Measurements from ENCODE around the gene SOCS3.
A peak's percentile ranks its signal among the peaks of the same experiment; 100 is the strongest.
"Not testable (repeated sequence)": the region's sequence is repeated elsewhere in the genome, so short reads cannot be mapped to it uniquely, and the experiment has no call there.

SOCS3 gene

DNA sequence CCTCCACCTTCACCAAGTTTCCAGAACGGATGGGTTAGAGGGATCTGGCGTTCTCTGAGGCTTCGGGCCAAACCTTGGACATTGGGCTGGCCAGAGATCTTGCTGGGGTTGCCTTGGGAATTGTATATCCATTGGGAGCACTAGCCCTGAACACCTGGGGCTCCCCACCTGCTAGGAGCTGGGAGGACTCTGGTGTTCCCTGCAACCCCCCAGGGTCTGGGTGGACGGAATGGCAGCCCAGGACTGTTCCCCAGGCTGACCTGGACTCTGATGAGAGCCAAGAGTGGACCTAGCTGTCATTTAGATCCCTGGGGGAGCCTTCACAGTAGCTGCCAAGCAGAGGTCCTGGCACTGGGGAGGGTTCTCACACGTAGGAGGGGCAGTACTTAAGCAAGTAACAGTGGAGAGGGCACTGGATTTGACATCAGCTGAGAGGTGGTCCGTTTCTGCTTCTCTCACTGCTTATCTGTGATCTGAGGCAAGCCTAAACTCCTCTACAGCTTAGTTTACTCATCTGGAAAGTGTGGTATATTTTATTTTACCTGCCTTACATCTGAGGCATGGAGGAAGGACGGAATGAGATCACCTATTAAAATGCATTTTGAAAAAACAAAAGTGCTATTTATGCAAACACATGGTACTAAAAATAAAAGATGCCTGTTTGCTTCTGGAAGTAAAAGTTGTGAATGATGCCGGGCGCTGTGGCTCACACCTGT is 11.7 kb downstream of the SOCS3 start:
- no peak for DNase-seq

DNA sequence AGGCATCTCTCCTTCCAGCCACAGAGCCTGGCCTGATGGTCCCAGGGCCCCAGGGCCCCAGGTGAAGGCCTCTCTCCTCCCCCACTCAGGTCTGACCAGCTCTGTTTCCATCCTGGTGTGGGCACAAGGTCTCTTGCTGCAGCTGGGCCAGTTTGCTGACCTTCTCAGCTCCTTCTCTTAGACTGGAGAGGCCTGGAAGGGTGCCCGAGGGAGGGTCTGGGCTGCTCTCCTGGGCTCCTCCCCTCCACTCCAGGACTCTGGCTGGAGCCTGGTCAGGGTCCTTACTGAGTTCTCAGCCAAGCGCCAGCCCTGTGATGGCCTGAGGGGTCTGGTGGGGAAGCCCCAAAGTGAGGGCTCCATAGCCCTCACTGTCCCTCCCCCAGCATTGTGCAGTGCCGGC is 12.4 kb downstream of the SOCS3 start:
- DNase-seq: no peak

- DNase-seq: no peak
These were observed 13.1 kb downstream of the SOCS3 start for GRCh38 chr17:78346605-78347250.

DNA sequence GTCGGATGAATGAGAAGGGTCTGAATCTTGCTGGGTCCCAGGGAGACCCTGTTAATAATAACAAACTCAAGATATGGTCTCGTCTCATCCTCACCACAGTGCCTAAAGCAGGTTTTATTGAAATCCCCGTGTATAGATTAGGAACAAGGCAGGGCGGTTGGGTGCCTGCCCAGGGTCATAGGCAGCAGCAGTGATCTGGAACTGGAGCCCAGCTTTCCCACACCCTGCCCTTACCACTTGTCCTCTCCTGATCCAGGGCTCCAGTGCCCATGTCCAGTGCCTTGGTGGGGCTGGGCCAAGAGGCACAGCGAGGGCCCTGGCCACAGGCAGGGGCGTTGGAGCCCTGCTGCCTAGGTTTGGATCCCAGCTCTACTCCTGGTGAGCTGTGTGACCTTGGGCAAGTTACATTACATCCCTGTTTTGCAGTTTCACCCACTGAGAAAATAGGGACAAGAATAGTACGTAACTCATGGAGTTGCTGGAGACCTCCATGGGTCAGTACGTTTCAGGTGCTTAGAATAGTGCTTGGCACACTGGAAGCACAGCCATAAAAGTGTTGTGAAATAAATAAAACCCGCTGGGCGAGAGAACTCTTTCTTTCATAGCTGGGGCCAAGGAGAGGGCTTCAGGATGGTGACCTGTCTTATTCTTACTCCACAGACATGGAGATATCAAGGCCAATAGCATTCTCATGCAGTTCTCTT is 13.9 kb downstream of the SOCS3 start:
- no peak for DNase-seq

DNA sequence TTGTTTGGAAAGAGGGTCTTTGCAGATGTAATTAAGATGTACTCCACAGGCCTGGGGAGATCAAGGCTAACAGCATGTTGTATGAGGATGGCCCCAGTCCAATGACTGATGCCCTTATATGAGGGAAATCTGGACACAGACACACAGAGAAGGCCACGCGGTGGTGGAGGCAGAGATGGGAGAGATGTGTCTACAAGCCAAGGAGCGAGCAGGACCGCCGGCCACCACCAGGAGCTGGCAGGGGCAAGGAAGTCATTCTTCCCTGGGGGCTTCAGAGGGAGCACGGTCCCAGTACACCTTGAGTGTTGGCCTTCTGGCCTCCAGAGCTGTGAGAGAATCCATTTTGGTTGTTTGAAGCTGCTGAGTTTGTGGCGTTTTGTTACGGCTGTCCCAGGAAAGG is 14.7 kb downstream of the SOCS3 start:
- DNase-seq: no peak

GRCh38 chr17:78344666-78345065 is 15.2 kb downstream of the SOCS3 start:
- no peak for DNase-seq

- DNase-seq: no peak
These were observed 16.2 kb downstream of the SOCS3 start for GRCh38 chr17:78343543-78344201.

- DNase-seq: no peak
These were observed 16.7 kb downstream of the SOCS3 start for GRCh38 chr17:78343187-78343542.

DNA sequence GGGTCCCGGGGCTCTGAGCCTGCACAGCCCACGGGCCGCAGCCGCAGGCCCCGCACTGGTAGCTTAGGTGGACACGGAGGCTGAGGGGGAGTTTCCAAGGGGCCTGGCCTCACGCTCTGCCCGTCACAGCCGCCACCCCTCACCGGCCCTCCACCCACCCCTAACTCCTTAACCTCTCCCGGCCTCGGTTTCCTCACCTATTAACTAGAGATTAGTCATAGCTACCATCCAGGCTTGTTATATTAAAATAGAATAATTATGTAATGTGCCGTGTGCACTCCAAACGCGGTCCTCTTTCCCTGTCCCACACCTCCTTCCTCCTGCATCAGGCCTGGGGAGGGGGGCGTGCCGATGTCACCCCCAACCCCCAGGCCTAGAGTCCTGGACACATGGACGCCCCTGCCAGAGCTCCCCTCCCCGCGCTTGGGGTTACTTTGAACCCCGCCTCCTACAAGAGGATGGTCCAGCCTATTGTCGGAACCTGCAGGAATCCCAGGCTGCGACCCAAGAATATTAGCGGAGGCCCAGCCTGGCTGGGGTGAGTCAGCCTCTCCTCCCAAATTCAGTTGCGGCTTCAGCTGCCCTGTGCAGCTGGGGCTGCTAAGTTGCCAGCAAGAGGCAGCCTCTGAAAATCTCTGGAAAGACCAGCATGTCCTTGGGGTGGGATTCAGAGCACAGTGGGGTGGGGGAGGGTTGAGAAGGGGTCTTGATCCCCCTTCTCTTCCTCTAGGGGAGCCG is 17.3 kb downstream of the SOCS3 start:
- no peak for DNase-seq

DNA sequence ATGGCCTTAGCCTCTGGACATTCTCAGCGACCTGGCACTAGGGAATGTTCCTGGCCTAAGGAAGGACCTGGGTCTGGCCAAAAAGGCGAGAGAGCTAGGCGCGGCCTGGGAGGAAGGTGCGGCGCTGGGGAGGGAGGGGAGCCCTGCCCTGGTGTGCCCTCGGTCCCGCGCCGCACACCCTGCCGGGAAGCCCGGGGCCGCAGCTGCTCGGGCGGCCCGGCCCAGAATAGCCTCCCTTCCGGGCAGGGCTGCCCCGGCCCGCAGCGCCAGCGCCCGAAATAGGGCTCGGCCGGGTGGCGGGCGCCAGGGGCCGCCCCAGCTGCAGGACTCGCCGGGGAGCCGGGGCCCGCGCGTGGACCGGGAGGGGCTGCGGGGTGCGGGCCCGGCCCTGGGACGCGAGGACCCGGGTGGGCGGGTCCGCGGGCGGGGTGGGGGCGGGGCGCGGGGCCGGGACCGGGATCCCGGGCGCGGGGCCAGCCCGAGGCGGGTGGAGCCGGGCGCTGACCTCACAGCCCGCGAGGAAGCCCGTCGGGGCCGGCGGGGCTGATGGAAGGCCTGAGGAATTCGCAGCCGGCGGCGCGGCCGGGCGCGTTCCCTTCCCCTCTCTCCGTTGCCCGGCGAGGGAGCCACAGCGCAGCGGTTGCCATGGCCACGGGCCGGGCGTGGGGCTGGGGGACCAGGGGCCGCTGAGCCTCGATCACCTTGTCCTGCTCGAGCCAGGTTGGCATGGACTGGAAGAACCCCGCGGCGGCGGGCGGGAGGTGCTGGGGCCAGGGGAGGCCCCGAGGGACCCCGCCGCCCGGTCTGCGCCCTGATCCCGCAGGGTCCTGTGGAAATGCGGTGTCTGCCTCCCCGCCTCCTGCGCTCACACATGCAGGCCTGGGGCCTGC is 18.1 kb downstream of the SOCS3 start:
- DNase-seq: peak in 1 of 2 experiments; percentile 34

DNA sequence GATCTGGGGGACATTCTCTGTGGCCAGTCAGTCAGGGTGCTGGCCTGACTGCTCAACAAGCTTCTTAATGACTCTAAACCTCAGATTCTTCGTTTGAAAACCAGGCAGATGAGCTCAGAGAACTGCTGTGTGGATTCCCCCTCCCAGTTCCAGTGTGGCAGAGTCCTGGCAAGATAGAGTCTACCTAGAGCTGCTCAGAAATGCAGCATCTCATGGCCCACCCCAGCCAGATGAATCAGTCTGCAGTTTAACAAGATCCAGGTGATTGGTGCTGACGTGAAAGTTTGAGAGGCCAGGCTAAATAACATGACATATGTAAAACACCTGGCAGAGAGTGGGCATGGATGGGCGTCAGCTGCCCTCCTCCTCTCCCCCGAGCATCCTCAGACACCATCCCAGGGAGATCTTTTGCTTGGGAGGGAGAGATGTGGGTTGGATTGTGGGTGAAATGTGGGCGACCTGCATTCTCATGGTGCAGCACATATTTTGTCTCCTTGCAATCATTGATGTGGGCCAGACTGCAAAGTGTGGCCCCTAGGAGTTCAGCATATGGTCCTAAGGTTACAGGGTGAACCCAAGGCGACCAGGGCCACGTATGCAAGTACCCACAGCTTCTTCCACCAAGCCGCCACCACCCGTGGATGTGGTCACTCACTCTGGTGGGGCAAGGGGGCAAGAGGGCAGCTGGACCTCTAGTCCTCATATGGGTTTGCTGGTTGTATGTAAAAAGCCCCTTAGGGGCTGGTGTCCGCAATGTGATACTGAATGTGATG is 19.5 kb downstream of the SOCS3 start:
- DNase-seq: no peak

DNA sequence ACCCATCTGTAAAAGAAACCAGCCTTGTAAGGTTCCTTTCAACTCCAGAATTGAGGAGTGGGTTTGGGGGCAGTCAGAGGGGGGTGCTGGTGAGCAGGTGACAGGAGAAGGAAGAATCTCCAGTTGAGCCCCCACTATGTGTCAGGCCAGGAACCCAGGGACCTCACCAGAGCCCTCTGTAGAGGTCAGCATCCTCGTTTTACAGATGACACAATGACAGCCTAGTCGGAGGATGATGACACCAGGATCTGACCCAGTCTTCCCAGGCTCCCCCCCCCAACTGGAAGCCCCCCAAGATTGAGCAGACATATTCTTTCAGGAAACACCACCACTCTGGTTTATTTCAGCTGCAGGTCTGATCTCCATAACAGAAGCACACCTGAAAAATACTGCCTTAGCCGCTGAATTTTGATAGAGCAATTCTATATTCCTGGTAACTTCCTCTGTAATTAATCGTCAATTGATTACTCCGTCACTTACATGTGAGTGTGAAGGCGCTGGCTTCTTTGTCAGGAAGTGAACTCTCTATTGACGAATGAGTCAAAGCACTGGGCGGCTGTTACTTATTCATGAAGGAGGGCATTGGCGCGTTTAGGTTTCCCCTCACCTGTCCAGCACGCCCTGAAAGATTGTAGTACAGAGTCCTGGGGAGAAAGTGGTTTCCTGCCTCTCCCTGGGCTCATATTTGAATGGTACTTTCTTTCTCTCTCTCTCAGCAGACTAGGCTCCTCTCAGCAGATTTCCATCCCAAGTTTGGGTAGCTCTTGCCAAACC is 21.2 kb downstream of the SOCS3 start:
- DNase-seq: no peak

DNA sequence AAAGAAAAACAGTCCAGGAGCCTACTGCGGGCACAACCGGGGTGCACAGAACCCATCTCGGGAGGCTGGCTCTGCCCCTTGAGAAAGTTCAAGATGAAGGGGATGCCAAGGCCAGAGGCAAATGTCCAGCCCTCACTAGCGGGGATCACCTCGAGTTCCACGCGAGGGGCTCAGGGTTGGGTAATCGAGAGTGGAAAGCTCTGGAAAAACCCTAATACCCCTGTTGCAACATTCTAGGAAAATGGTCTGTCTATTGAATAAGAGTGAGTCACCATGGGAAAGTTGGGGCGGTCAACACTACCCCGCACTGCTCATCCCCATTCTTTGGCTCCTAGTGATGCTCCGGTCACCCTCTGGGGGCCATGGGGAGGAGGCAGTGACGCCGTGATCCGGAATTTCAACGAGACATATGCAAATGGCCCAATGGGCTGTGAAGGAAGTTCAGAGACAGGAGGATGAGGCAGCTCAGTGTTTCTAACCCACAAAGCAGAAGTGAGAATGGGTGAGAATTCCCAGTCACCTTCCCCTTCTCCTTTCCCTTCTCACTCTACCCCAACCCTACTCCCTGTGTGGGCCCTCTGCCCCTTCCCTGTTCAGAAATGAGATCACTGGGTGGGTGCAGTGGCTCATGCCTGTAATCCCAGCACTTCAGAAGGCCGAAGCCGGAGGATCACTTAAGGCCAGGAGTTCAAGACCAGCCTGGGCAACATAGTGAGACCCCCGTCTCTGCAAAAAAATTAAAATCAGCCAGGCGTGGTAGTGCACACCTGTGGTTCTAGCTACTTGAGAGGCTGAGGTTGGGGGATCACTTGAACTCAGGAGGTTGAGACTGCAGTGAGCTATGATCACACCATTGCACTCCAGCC is 22.4 kb downstream of the SOCS3 start:
- DNase-seq: no peak

DNA sequence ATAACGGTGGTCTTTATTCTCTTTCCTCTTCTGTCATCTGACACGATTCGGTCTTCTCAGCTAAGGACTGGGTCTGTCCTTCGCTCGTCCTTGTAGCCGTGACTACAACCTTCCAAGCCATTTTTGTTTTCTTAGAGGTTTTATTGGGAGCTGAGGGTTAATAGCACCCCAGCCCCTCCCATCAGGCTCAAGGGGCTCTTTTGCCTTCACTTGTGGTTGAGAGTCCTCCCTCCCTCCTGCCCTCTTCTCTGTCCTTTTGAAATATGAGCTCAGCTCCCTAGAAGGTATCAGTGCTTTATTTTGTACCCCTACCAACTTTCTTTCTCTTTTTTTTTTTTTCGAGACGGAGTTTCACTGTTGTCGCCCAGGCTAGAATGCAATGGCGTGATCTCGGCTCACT is 24.7 kb downstream of the SOCS3 start:
- DNase-seq: no peak

DNA sequence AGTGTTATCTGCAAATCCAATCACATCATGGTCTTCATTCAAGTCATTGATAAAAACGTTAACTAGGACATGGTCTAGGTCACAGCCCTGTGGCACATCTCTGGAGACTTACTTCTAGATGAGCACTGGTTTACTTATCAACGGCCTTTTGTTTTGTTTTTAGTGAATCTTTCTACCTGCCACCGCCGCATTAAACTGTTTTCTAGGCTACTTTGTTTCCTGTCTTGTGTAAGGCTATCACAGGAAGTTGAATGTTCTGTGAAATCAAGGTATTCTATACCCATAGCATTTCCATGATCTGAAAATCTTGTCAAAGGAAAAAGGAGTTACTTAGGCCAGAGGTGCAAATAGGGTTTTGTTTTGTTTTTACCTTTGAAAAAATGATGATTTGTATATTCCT is 26.9 kb downstream of the SOCS3 start:
- no peak for DNase-seq

- DNase-seq: not testable (repeated sequence)
These were observed 28.5 kb downstream of the SOCS3 start for GRCh38 chr17:78331355-78331754.

DNA sequence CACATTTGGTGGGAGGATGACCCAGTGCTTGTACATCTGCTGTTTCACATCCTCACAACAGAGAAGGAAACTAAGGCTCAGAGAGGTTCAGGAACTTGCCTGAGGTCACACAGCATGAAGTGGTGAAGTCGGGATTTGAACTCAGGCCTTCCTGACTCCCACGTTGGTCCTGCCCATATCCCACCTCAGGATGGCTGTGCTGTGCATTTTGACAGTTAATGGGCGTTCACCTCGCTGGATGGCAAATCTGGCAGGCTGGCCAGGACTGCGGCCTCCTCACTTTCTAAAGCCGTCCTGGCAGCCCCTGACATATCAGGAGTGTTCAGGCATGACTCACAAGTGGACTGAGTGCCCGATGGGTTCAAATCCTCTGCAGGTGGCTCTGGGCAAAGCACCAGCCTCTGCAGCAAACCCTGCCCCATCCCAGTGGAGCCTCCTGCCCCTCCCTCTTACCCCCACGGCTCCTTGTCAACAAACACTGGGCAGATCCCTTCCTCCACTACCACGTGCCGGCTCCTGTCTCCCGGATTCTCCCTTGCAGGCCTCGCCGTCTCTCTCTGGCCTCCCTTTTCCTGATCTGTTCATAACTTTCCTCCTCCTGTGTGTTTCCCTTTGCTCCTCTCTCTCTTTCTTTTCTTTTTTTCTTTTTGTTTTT is 29.2 kb downstream of the SOCS3 start:
- no peak for DNase-seq

DNA sequence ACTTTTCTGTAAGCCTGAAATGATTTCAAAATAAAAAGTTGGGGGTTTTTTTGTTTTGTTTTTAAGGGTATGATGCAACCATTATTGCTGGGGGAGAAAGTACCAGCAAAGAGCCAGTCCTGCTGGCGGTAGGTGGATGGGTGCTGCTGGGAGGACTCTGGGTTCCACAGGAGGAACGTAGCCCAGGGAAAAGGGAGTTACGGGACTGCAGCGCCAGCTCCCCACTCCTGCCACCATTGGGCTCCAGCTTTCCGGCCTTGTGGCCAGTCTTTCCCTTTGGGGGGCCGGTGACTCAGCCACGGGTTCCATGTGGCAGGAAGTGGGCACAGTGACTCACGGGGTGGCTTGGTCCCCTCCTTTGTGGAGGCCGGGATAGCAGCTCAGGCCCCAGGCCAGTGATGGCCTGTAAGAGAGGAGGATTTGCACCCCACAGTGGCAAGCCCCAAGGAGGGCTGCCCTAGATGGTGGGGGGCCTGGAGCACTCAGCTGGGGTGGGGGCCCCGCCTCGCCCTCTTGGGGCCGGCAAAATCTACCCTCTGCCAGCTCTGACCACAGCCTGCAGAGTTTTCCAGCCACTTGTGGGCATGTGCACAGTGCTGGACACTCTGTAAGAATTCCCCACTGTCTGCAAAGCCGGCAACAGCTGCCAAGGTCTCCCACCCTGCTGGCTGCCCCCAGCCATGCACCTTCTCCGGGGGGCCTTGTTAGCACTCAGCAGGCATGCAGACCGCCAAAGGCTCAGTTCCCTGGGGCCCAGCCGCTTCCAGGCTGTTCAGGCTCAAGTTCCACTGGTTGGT is 30.4 kb downstream of the SOCS3 start:
- peak; percentile 68 to 71 for DNase-seq

All from SW 1271 (cell line).